ENCODE results near the gene ERG28.
"Not testable (repeated sequence)": the region's sequence is repeated elsewhere in the genome, so short reads cannot be mapped to it uniquely, and the experiment has no call there.

The ERG28 gene

DNA sequence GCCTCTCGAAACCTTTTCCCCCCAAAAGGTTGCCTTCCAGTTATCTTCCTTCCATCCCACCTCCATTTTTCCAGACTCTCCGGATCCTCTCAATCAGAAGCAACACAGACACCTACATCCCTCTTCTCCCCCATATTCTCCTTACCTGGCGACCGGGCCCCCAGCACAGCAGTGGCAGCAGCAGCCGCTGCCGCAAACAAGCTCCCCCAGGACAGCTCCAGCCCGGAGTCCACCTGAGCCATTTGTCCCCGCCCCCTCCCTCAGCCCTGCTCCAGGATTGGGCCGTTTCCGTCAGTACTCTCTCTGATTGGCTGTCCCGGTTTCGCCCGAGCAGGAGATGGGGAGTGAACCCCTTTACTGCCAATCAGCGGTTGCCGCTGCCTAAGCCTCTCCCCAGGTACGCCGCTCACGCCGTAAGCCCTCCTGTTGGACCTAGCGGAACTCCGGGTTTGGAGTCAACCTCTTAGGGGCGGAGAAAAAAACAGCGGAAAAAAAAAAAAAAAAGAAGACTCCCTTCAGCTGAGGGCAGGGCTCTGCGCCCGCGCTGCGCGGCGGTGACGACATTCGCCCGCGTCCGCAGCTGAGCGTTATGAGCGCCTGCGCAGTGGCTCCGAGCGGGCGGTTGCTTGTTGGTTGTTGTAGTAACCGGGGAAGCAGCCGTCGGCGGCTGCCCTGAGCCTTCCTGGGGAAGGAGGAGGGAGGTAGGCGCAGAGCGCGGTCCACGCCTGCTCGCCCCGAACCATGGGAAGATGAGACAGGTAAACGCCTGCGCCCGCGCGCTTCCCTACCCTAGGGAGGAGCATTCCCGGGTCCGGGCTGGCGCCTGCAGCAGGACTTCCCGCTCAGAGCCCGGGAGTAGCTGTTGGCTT is at the start of gene ERG28, which contains the start of gene TTLL5:
ERG28 (minus strand) TSS at position 247 of the 869 bp plus-strand sequence. CDS start 3,374 bp downstream, outside the sequence.
TTLL5 (plus strand) TSS at position 617 of the 869 bp plus-strand sequence. CDS start 1,904 bp downstream, outside the sequence.
- peak; percentile 98 to 99 for ATAC-seq

DNA sequence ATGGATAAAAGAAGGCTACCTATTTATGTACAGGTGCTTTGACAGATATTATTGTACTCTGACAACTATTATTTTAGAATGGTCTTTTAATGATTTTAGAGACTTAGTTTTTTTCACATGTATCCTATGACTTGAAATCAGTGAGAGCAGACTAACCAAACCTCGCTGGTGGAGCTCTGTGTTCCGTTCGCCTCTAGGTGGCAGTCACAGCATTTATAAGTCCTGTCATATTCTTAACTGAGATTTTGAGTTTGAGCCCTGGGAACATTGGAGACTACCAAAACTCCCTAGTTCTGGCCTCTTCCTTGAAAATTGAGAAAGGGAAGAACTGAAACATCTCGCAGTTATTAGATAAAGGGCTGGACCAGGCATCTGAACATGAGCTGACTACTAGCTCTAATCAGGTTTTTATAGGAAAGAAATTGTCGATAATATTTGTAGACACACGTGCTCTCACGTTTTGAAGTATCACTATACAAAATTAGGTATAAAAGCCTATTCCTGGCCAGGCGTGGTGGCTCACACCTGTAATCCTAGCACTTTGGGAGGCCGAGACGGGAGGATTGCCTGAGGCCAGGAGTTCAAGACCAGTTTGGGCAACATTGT is 48.6 kb upstream of the ERG28 start:
- peak; percentile 62 to 64 for ATAC-seq

GRCh38 chr14:75705014-75705413 is 44.3 kb upstream of the ERG28 start:
- peak in 1 of 2 donors; percentile 73 for ATAC-seq

DNA sequence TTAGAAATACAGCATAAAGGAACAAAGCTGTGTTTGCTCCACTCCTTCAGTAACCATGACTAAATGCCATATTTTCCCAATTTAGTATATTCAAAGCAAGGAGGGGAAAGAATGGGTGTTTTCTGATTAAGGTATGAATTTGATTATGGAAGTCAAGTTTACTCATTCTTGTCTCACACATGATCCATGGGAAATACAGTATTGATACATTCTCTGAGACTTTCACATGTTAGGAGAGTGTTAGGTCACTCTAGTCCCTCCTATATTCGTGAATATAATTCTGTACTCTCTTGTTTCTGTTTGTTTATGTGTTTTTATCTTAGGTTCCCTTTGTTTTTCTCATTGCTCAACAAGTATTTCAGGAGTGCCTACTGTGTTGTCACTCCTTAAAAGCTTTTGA is 42.8 kb upstream of the ERG28 start:
- no peak for ATAC-seq

DNA sequence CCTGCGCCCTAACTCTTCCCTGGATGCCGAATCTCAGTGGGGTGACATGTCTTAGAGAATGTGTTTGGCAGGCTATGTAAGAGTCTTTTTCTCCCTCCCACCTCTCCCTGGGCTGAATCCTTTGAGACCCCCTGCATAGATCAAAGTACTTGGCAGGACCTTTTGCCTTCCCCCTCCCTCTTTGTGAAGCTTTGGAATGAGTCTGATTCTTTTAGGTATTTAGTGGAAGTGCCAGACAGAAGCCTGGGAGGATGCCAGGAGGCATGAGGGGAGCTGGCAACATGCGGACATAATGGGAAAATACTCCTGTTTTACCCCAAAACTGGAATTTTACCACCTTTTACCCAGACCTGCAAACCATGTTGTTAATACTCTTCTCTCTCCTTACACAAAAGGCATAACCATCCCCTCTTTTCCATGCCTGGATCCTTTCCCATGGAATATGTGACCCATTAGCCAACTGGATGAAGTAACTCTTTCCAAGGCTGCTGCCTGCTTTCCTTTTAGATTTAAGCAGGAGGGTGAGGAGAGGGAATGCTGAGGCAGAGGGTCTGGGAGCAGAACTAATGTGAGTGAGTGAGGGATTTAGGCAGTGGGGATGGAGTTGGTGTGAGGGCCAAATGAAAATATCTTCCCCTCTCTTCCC is 42.1 kb upstream of the ERG28 start:
- no peak for ATAC-seq

DNA sequence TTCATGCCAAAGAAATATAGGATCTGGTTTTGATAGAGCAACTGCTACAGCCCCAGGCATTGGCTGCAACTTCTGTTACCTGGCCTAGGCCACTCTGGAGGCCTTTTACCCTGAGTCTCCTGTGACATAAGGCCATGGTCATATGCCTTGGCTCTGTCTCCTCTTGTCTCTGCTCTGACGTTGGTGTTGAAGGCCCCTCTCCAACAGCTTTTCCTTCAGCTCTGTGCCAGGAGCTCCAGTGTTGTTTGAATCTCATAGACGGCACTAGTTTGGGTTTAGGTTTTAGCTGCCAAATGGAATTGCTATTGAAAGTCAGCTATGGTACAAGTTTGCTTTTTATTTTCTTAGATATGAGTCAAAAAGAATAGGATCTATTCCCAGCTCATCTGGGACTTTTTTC is 41.4 kb upstream of the ERG28 start:
- no peak for ATAC-seq

- no peak for ATAC-seq
These were observed 39.6 kb upstream of the ERG28 start for GRCh38 chr14:75700295-75700694.

- ATAC-seq: no peak
These were observed 38.7 kb upstream of the ERG28 start for GRCh38 chr14:75699331-75699730.

GRCh38 chr14:75697918-75698317 is 37.2 kb upstream of the ERG28 start:
- ATAC-seq: no peak

DNA sequence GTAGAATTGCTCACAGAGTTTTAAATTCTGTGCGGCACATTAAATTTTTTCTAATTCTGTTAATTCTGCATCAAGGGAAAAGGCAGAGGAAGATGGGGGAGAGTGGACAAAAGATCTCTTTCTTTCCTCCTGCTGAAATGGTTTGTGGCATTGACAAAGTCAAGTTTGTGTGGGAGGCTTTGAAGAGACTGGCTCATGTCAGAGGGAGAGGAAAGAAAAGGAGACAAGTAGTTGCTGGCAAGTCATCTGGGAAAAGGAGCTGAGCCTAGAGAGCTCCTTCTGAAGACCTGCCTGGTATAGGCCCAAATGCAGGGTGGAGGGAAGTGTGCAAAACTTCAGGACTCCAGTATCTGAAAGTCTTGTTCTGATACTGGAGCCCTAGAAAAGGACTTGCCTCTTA is 36.7 kb upstream of the ERG28 start:
- no peak for ATAC-seq

- not testable (repeated sequence) for ATAC-seq
These were observed 34.3 kb upstream of the ERG28 start for GRCh38 chr14:75695025-75695424.

DNA sequence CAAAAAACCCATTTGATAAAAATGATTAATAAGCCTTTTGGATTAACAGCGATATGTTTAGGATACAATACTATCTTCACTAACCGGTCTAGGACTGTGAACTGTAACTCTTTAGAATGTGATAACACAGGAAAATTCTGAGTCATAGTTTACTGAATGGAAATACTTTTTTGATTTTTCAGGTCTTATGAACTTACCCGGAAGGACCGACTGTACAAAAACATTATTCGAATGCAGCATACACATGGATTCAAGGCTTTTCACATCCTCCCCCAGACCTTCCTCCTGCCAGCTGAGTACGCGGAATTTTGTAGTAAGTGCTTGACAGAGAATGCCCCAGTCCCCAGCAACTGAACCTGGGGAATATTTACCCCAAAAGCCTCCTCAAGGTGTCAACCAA is 29.3 kb upstream of the ERG28 start:
- no peak for ATAC-seq

DNA sequence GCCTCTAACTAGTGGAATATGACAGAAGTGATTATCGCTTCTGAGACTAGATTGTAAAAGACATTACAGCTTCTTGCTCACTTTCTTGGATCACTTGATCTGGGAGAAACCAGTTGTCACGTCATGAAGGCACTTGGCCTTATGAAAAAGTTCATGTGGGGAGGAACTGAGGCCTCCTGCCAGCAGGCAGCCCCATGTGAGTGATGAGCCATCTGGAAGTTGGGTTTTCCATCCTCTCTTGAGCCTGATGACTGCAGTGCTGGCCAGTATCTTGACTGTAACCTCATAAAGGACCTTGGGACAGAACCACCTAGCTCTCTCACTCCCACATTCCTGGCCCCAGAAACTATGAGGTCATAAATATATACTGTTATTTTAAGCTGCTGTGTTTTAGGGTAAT is 28.3 kb upstream of the ERG28 start:
- ATAC-seq: no peak

DNA sequence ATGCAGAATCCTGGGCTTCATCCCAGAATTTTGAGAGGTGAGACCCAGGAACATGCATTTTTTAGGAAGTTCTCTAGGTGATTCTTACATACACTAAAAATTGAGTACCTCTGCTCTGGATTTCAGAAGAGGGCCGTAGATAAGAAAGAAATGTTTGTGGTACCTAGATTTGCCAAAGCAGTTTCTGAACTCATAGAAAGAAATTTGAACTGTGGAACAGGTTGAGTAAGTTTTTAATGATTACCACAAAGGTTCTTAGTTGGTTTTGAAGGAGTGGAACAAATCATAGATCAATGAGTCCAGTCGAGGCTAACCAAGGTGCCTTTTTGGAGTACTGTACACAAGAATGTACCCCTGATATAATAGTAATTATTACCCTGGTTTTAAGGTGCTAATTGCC is 25.2 kb upstream of the ERG28 start:
- ATAC-seq: no peak

- no peak for ATAC-seq
These were observed 14.7 kb upstream of the ERG28 start for GRCh38 chr14:75675265-75675960.

GRCh38 chr14:75673345-75674035 is 12.8 kb upstream of the ERG28 start:
- peak; percentile 89 to 96 for ATAC-seq

- no peak for ATAC-seq
These were observed 12.0 kb upstream of the ERG28 start for GRCh38 chr14:75672605-75673192.

DNA sequence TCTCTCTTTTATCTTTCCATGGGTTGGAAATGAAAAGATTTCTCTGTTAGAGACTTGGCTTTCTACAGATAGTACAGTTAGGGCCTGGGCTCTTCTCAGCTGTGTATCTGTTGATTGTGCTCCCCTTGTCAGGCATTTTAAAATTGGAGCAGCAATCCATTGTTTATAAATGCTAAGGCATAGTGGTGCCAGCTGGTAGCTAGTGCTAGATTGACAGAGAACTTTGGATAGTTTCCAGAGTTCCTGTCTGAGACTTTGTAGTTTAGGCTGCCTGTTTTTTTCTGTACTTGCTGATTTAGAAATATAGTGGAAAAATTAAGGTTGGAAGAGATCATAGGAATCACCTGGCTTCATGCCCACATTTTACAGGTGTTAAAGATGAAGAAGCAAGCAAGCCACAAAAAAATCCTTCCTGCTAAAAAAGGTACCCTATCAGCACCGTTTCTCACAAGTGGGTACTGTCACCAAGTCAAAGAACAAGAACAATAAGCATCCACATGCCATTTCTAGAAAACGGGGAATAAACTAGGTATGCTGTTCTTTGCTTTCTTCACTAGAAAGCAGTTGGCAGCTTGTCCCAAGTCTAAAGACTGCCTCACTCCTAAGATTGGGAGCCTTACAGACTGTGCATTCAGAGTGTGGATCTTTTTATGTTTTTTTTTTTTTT is 6.6 kb upstream of the ERG28 start:
- no peak for ATAC-seq

- no peak for ATAC-seq
These were observed 2.3 kb upstream of the ERG28 start for GRCh38 chr14:75662966-75663365.

- no peak for ATAC-seq
These were observed 781 bp upstream of the ERG28 start for GRCh38 chr14:75661499-75661814.

DNA sequence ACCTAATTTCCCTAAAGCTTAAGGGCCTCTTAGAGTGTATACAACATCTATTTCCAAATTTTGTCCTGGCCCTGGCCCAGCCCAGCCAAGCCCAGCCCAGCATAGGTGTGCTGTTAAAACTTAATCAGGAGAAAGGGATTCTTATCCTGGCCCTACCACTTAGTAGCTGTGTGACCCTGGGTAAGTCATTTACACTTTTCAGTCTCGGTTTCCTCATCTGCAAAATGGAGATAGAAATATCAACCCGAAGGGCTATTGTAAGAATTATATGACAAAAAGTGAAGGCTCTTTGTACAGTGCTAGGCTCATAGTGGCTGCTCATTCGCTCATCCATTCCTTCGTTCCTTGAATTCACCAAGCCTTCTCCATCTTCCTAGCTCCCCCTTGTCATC is 442 bp downstream of the ERG28 start:
- no peak for ATAC-seq

- ATAC-seq: no peak
These were observed 1.7 kb downstream of the ERG28 start for GRCh38 chr14:75658957-75659356.
